OCI-LY3 (cell line): ENCODE measurements around the gene ACBD7.

Experiments
- H2AFZ ChIP-seq: fragments of 200-600, 300-600 bp; shearing (Covaris generic); 2 replicates; pipeline ENCODE4 v1.6.0; 2014; ENCODE audit warnings: antibody characterized with exemption, low read depth, low read length
- H3K27ac ChIP-seq: fragments of 200-600, 300-600 bp; sonication (generic); 2 replicates; pipeline ENCODE4 v1.5.1; 2014; ENCODE audit warnings: mild to moderate bottlenecking, low read length, moderate library complexity, mixed read lengths
- H3K27me3 ChIP-seq: fragments of 200-600, 300-600 bp; sonication (generic); 2 replicates; pipeline ENCODE4 v1.6.1; 2014; ENCODE audit warnings: low read depth, low read length, mixed read lengths
- H3K36me3 ChIP-seq: fragments of 200-600, 300-600 bp; sonication (generic); replicated peaks from 2 replicates; pipeline ENCODE3; 2014; ENCODE audit warnings: low read depth, low read length, mixed read lengths
- H3K4me1 ChIP-seq: fragments of 300-600, 200-600 bp; sonication (generic); 2 replicates; pipeline ENCODE4 v1.6.1; 2014; ENCODE audit warnings: low read length, mixed read lengths
- H3K4me2 ChIP-seq: fragments of 200-600, 300-600 bp; sonication (generic); 2 replicates; pipeline ENCODE4 v1.6.1; 2014; ENCODE audit warnings: low read length, mixed read lengths
- H3K4me3 ChIP-seq: fragments of 300-600, 200-600 bp; sonication (generic); 2 replicates; pipeline ENCODE4 v1.5.1; 2014; ENCODE audit warnings: antibody characterized with exemption, mild to moderate bottlenecking, low read length, moderate library complexity
- H3K79me2 ChIP-seq: fragments of 300-600, 200-600 bp; shearing (Covaris generic); 2 replicates; pipeline ENCODE4 v1.6.1; 2014; ENCODE audit warnings: mild to moderate bottlenecking, low read length, mixed read lengths
- H3K9ac ChIP-seq: fragments of 300-600, 200-600 bp; shearing (Covaris generic); 2 replicates; pipeline ENCODE4 v1.6.0; 2014; ENCODE audit warnings: mild to moderate bottlenecking, low read length, moderate library complexity
- H3K9me3 ChIP-seq: fragments of 200-600, 300-600 bp; shearing (Covaris generic); 2 replicates; pipeline ENCODE4 v1.6.1; 2014; ENCODE audit warnings: low read length, mixed read lengths; ENCODE audit not compliant: insufficient read depth
- H4K20me1 ChIP-seq: fragments of 200-600, 300-600 bp; sonication (generic); 2 replicates; pipeline ENCODE4 v1.6.1; 2016; ENCODE audit warnings: low read length, mixed read lengths; ENCODE audit not compliant: insufficient read depth
- EZH2phosphoT487 ChIP-seq: fragments of 200-600 bp; shearing (Covaris generic); IDR thresholded peaks from 2 replicates; pipeline ENCODE4 v1.6.1; 2018; ENCODE audit warnings: antibody characterized with exemption, mixed run types, low read depth
- TF ChIP-seq, protein P1 (sequence below): fragments of 200-600, 300-600 bp; sonication (generic); IDR thresholded peaks from 2 replicates; pipeline ENCODE4 v1.5.1; 2014; ENCODE audit warnings: antibody characterized with exemption, low read length, low read depth

Gene ACBD7

DNA sequence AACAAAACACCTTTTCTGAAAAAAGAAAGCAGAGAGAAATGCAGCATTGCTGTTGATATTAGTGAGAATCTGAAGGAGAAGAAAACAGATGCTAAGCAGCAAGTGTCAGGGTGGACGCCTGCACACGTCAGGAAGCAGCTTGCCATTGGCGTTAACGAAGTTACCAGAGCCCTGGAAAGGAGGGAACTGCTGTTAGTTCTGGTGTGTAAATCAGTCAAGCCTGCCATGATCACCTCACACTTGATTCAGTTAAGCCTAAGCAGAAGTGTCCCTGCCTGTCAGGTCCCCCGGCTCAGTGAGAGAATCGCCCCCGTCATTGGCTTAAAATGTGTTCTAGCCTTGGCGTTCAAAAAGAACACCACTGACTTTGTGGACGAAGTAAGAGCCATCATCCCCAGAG is 14.9 kb upstream of the ACBD7 start:
- no peak overlapping the region for H2AFZ ChIP-seq
- no peak for TF ChIP-seq EZH2phosphoT487
- TF ChIP-seq, protein P1, sequence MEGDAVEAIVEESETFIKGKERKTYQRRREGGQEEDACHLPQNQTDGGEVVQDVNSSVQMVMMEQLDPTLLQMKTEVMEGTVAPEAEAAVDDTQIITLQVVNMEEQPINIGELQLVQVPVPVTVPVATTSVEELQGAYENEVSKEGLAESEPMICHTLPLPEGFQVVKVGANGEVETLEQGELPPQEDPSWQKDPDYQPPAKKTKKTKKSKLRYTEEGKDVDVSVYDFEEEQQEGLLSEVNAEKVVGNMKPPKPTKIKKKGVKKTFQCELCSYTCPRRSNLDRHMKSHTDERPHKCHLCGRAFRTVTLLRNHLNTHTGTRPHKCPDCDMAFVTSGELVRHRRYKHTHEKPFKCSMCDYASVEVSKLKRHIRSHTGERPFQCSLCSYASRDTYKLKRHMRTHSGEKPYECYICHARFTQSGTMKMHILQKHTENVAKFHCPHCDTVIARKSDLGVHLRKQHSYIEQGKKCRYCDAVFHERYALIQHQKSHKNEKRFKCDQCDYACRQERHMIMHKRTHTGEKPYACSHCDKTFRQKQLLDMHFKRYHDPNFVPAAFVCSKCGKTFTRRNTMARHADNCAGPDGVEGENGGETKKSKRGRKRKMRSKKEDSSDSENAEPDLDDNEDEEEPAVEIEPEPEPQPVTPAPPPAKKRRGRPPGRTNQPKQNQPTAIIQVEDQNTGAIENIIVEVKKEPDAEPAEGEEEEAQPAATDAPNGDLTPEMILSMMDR: no peak
- H3K27ac ChIP-seq: no peak overlapping the region
- H3K4me3 ChIP-seq: no peak overlapping the region
- no peaks in the 10 kb centered on the region for H4K20me1 ChIP-seq
- peaks cover 3% of the 10 kb centered on the region; the same call in 1 of the 2 replicates for H3K4me1 ChIP-seq
- no peaks in the 10 kb centered on the region for H3K27me3 ChIP-seq
- peaks cover 9% of the 10 kb centered on the region for H3K36me3 ChIP-seq
- no peak overlapping the region for H3K9ac ChIP-seq
- no peak overlapping the region for H3K4me2 ChIP-seq
- H3K9me3 ChIP-seq: no peaks in the 10 kb centered on the region
- peaks cover 37% of the 10 kb centered on the region for H3K79me2 ChIP-seq

DNA sequence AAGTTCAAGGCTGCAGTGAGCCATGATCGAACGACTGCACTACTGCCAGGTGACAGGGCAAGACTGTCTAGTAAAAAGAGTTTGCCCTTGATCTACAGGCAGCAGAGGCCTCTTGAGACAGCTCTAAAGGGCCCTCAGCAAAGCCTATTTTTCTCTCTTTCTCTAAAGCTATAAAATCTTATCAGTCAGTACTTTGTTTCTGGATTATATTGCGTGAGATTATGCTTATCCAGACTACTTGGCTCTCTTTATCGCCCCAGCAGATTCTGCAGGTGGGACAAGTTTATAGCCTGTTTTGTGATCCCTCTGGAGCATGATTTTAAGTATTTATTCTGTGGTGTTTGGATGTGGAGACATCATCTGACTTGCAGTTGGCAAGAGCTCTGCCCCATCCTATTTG is 11.3 kb upstream of the ACBD7 start:
- H2AFZ ChIP-seq: no peak overlapping the region
- H3K36me3 ChIP-seq: peaks cover 4% of the 10 kb centered on the region
- no peak overlapping the region for H3K9ac ChIP-seq
- no peak for TF ChIP-seq EZH2phosphoT487
- TF ChIP-seq, protein P1: no peak
- no peaks in the 10 kb centered on the region for H3K9me3 ChIP-seq
- peaks cover 50% of the 10 kb centered on the region for H3K79me2 ChIP-seq
- H3K27ac ChIP-seq: no peak overlapping the region
- no peaks in the 10 kb centered on the region for H3K27me3 ChIP-seq
- no peak overlapping the region for H3K4me2 ChIP-seq
- H3K4me1 ChIP-seq: peaks cover 6% of the 10 kb centered on the region; the same call in 1 of the 2 replicates
- no peaks in the 10 kb centered on the region for H4K20me1 ChIP-seq
- H3K4me3 ChIP-seq: no peak overlapping the region

DNA sequence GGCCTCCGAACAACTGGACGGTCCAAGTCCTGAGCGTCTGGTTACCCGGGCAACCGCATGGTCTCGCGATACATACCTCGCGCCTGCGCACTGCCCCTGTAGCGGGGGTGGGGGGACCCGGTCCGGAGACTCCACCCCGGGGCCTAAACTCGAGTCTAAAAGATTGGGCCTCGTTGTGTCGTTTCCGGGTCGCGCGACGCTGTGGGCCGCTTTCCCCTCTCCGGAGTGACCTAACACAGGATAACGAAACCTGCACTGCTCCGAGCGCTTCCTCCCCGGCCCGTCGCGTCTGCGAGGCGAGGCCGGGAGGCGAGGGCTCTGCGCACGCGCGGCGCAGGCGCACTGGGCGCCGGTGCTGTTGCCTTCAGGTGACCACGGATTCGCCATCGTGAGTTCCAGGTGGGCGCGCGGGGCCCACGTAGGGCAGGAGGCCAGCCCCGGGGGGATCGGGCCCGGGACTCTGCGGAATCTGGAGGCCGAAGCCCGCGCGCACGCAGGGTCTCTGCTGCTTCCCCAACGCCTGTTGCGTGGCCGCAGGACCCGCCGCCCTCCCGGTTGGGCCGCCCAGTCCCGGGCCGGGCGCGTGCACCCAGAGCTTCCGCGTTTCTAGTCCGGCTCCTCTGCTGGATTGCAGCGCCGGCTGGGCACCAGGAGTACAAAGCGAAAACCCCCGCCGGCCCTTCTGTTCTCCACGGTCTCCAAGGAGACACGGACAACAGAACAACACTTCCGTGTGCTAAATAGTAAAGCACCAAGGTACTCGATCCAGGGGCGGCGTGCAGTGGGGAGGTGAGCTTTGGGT is 8.6 kb upstream of the ACBD7 start, which contains the start of gene RPP38:
Gene RPP38, plus strand, starts transcription at position 345 of the 802 bp plus-strand sequence. CDS start 5,960 bp downstream, outside the sequence.
- peaks cover 50% of the 10 kb centered on the region for H3K79me2 ChIP-seq
- TF ChIP-seq, protein P1: no peak
- no peak for TF ChIP-seq EZH2phosphoT487
- peak within 1 kb of the TSS; percentile 89 for H3K4me2 ChIP-seq
- no peaks in the 10 kb centered on the region for H3K9me3 ChIP-seq
- peak within 1 kb of the TSS; percentile 98 for H3K4me3 ChIP-seq
- H4K20me1 ChIP-seq: no peaks in the 10 kb centered on the region
- H3K4me1 ChIP-seq: peaks cover 6% of the 10 kb centered on the region; the same call in 1 of the 2 replicates
- H3K27me3 ChIP-seq: no peaks in the 10 kb centered on the region
- H2AFZ ChIP-seq: peak within 1 kb of the TSS; percentile 85
- peak within 1 kb of the TSS; percentile 87 for H3K27ac ChIP-seq
- peaks cover 4% of the 10 kb centered on the region for H3K36me3 ChIP-seq
- H3K9ac ChIP-seq: peak within 1 kb of the TSS; percentile 93

DNA sequence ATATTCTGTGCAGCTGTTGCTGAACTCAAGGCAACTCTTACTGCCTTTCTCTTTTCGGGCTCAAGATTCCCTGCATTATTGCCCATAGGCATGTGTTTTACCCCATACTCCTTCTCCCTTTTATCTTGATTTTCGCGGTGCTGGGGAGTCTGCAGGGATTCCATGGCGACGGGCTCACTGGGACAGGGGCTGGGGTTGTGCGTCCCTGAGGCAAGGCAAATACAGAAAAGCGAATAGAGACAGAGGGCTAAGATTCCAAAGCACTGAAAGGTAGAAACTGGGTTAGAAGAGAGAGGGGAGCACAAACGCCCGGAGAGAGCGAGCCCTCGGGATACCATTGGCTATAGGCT is 8.1 kb upstream of the ACBD7 start:
- Histone ChIP-seq H2AFZ (peak overlapping the region; percentile 85), H3K4me3 (peak overlapping the region; percentile 98), H3K79me2 (peaks cover 44% of the 10 kb centered on the region), H4K20me1 (no peaks in the 10 kb centered on the region), H3K27me3 (no peaks in the 10 kb centered on the region), H3K9me3 (no peaks in the 10 kb centered on the region), H3K9ac (peak overlapping the region; percentile 93; the same call in 1 of the 2 replicates), H3K36me3 (peaks cover 4% of the 10 kb centered on the region), H3K27ac (no peak overlapping the region), H3K4me1 (peaks cover 6% of the 10 kb centered on the region; the same call in 1 of the 2 replicates), H3K4me2 (peak overlapping the region; percentile 89)
- TF ChIP-seq EZH2phosphoT487: no peak
- TF ChIP-seq, protein P1: no peak
